Posterior cingulate gyrus (tissue), 11 donors: ENCODE results near the gene DDHD1.
"Not testable (repeated sequence)": the region's sequence is repeated elsewhere in the genome, so short reads cannot be mapped to it uniquely, and the experiment has no call there.

Experiments
- DNase-seq, 10 donors: peaks; one replicate each; pipeline versions ENCODE4 v3.0.0 to v3.0.0-alpha.2; 2020 to 2021; ENCODE audit warnings: mixed read lengths in 3 of 10
- intact Hi-C: fragments of 100-400 bp; cut with DNase I; formaldehyde crosslinking; loops from one replicate; pipeline ENCODE4 v1.15.1; 2023

Gene DDHD1

DNA sequence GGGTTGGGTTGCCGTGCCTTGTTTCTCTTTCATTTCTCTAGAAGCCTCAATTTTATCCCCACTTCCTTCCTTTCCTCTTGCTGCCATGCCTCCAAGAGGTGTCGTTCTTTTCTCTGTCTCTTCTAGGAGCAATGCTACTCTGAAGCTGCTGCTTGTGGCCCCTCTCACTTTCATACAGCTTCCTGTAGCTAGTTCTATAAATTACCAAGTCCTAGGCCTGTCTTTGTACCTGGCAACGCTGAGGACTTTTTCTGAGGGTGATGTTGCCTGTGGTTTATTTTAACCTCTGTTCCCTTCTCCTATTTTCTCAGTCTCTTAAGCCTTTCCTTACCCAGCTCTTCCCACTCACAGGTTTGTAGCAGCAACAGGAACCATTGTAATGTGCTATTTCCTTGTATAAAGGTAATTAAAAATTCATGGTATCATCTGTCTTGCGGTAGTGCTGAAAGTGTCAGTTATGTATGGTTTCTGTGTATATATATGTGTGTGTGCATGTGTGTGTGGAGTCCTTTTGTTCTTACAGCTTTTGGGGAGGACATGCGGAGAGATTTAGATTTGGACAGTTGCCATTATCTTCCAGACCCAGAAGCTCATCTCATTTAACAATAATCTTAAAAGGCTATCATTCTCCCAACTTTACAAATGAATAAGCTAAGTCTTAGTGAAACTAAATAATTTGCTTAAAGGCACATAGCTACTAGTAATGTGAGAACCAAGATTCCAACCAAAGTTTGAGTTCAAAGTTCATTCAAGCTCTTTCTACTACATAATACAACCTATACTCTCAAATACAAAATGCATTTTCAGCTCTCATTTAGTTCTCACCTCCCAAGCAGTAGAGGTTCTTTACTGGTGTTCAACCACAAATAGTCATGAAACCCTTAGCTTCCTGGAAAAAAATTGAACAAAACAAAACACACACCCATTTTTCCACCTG lies 43.8 kb downstream of the DDHD1 start:
- DNase-seq, result no peak
- intact Hi-C loops, result no loop called here

DNA sequence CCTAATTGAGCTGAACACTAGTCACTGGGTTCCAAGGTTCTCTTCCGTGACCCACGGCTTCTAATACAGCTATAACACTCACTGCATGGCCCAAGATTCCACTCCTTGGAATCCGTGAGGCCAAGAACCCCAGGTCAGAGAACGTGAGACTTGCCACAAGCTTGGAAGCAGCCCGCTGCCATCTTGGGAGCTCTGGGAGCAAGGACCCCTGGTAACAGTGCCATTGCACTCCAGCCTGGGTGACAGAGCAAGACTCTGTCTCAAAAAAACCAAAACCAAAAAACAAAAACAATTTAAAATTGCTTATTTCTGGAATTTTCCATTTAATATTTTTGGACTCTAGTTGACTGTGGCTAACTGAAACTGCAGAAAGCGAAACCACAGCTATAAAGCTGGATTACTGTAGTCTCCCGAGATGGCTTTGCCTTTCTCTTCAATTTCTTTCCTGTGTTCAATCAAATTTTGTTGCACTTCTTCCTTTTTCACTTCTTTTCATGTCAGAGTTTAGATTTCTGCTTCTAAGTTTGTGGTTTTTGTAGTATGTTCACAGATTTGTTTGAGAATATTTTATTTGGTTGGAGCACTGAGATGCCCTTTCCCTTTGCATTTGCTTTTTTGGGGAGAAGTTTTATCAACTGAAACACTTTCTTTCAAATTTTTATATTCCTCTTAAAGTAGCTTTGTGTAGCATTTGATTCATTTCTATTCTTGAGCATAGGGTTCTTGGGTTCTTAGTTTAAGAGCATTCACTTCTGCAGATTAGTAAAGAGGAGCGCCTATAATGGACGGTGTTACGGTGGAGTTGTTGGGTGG lies 44.6 kb downstream of the DDHD1 start:
- no peak for DNase-seq
- intact Hi-C loops, result no loop called here

DNA sequence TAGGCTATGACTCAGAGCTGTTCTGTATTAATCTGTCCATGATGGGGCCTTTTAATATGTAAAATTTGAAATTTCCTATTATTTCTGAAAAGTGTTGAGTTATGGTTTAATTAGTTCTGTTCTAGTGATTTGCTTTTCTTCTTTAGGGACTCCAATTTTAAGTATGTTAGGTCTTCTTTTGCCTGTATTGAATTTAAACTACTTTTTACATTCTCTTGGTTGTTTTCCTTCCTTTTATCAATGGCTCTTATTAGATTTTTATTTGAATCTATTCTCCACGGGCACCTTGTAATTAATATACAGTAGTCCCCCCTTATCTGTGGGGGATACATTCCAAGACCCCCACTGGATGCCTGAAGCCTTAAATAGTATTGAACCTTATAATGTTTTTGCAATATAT lies 46.4 kb downstream of the DDHD1 start:
- no peak for DNase-seq
- intact Hi-C loops, result no loop called here

DNA sequence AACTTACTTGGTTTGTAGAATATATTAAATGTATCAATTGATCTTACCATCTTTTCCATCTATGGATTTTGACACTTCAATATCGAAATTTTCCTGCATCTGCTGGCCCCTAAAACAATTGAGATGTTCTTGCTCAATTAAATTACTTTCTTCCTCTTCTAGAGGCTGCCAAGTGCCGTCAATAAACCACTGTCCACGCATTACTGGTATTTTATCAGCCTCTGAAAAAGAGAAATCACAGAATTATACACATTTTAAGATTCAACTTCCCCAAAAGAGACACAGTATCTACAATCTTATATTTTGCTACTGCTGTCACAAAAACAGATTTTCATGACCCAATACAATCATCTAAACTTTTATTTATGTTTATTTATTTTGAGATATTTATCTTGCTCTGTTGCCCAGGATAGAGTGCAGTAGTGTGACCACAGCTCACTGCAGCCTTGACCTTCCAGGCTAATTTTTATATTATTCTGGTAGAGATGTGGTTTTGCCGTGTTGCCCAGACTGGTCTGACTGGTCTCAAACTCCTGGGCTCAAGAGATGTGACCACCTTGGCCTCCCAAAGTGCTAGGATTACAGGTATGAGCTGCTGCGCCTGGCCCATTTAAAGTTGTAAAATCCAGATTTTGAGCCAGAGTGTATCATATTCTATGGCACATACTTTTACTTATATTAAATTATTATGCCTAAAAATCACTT lies 49.3 kb downstream of the DDHD1 start:
- intact Hi-C loops, result no loop called here
- no peak for DNase-seq

DNA sequence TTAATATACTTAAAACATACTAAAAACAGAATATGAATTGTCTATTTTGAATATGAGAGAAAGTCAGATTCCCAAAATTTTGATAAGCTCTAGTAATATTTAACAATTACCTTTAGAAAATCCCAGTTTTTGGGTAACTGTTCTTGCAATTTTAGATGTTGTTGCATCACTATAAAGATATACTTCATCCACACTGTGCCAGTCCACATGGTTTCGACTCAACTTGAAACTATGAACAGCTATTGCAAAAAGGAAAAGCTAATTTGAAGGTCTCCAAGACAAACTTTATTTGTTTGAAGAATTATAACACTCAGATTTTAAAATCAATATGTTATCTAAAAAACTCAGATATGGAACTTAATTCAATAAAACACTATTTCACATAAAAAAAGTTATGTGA lies 59.9 kb downstream of the DDHD1 start:
- intact Hi-C loops, result no loop called here
- no peak for DNase-seq

DNA sequence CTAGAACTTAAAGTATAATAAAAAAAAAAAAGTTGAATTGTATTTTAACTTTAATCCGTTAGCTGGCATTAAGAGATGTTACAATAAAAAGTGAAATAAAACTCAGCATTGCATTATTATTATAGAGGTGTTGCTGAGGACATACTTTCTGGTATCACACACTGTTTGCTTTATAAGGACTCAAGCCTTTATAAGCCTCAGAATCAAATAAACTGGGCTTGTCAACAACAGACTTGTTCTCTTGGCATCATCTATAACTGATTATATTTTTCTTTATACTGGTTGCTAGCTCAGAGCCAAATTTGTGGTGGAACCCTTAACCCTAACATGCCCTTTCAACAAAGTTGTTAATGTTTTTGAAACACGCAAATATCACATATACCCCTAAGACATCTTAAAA lies 62.3 kb downstream of the DDHD1 start:
- intact Hi-C loops, result no loop called here
- no peak for DNase-seq

DNA sequence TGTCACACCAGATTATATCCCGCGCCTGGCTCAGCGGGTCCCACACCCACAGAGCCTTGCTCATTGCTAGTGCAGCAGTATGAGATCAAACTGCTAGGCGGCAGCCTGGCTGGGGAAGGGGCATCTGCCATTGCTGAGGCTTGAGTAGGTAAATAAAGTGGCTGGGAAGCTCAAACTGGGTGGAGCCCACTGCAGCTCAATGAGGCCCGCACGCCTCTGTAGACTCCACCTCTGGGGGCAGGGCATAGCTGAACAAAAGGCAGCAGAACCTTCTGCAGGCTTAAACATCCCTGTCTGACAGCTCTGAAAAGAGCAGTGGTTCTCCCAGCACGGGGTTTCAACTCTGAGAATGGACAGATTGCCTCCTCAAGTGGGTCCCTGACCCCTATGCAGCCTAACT lies 68.2 kb downstream of the DDHD1 start:
- intact Hi-C loops, result not testable (repeated sequence)
- DNase-seq, result peak in 1 of 10 donors; percentile 75

DNA sequence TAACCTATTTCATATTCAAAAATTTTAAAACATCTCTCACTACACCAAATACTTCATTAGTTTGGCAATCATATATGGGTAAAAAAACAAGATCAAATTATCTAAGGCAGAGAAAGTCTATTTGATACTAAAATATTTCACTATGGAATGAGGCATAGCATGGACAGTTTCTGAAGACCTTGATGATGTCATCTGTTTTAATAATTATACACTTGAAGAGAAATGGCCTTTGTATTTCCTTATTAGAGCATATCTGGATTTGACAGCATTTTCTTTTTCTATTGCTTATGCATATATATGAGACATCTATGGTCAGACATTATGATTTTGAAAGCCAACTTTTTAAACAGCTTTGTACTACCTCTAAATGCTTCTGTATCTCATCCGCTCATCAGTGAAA lies 88.6 kb downstream of the DDHD1 start:
- intact Hi-C loops, result no loop called here
- no peak for DNase-seq

DNA sequence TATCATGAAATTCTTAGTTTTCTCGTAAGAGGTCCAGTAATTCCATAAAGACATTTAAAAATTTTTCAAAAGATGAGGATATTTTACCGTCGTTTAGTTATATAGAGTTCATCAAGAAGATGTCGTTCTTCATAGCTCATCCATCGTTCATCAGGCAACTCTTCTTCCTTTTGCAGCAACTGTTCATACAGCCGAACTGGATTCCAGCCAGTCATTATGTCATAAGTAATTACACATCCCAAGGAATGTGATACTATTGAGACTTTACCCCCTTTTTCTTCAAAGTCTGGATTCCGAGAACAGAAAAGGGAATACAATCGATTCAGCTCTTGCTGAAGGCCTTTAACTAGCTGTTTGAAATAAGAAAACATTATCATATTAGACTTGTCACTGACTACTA lies 90.3 kb downstream of the DDHD1 start:
- intact Hi-C loops, result no loop called here
- no peak for DNase-seq

DNA sequence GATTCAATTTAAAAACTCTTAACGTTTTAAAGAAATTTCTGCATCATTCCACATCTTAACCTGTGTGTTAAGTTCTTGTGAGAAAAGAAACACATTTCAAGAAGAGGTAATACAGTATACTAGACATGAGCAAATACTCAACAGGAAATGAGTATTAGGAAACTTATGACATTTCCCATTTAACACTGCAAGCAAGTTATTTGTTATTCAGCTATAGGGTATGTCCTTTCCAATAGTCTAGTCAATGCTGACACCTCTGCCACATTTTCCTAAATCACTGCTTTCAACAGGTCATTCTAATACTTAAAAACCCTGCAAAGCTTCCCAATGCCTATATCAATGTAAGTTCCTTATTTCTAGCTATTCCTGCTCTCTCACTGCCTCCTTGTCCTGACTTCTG lies 93.1 kb downstream of the DDHD1 start:
- intact Hi-C loops, result no loop called here
- DNase-seq, result no peak

DNA sequence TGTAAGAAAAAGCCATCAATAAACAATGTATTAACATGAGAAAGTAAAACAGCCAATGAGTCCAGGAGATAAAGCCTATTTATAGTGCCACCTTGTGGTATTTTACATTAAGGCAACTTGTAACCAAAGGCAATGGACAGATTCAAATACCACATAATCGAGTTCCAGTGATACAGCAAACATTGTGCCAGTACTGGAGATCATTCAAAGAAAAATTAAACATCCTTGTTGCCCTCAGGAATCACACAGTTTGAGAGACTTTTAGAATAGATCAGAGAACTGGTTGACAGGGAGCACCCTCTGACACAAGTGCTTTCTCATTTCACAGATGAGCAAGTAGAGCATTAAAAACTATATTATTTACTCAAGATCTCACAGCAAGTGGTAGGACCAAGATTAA lies 98.1 kb downstream of the DDHD1 start:
- intact Hi-C loops, result loop anchor here (1.0 to 10.0 kb wide), 3 partner anchors 102 to 250 kb away; no protein-coding TSS in a partner anchor

DNA sequence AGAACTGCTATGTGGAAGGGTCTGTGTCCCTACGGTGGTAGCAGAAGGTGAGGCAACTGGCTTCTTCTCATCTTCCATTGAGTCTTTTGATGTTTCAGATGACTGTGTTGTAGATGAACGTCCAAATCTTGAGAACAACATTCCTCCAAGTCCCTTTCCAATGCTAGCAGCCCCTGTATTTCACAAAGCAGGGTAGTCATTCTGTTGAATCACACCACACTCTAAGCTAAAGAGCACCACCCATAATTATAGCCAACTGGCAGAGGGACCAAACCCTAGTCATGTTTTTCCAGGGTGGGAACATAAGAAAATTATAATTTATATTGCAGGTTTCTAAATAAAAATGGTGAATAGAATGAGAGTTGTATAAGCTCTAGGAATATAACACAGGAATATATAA lies 98.7 kb downstream of the DDHD1 start:
- no peak for DNase-seq
- intact Hi-C loops, result loop anchor here (2.0 to 10.0 kb wide), 2 partner anchors 102 to 250 kb away; no protein-coding TSS in a partner anchor

More for the DNA sequence above, 98.1 kb downstream of the DDHD1 start:
- no peak for DNase-seq

DNA sequence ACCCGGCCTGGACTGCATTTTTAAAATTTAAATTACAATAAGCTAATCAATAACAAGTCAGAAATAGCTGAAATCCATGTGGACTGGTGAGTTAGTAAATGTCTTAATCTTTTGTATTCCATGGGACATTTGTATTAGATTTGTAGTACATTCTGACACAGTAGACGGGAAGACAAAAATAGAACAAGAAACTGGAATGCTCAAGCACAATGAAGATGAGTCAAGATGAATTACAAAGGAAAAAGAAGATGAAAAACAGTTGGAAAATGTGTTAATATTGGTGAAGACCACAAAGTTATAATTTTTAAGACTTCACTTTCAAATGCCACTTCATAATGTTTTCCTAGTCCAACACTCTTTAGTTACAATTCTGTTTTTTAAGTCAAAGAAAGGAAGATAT lies 104.5 kb downstream of the DDHD1 start:
- intact Hi-C loops, result no loop called here
- no peak for DNase-seq

DNA sequence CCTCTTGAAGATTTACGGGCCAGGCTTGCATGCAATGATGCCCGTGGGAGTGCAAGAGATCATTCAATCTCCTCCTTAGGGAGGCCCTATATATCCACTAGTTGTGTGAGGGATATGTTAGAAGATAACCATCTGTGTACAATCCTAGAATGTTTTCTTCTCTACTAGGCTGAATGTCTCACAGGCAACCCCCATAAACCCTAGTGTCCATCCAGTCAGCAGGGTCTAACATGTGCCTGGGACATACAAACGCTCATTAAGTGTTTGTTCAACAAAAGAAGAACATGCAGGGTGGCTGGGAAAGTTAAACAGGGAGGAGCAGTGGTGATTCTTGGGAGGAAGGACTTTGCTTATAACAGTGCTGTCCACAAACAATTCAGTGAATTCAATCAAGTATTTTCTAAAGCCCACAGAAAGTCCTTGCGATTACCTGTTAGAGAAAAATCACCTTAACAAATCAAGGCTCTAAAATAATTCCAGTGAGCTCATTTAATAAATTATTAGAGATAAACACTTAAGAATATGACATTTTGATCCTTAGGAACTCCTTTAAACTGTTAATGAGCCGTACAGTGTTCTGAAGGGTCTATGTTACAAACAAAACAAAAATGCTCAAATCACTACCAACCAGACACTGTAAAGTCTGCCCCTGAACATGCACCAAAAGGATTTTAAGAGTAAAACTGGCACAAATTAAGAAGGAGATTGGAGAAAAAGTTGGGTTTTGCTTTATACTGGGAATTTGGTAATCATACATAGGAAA lies 105.6 kb downstream of the DDHD1 start:
- DNase-seq, result no peak
- intact Hi-C loops, result no loop called here

DNA sequence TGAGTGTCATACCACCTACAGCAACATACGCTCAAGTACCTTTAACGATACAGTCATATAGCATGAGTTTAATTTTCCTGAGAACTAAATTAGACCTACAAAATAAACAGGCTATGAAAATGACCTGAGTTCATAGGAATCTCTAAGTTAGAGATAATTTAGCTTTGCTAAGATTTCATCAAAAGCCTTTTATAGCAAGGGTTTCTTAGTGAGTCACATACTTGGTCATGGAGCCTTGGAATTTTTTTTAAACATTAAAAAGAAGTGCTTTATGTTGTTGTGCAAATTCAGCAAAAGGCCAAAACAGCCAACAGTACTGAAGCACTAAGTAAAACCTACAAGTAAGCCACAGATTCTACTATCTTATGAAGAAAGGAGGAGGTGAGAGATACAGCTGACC lies 108.6 kb downstream of the DDHD1 start:
- no peak for DNase-seq
- intact Hi-C loops, result no loop called here

DNA sequence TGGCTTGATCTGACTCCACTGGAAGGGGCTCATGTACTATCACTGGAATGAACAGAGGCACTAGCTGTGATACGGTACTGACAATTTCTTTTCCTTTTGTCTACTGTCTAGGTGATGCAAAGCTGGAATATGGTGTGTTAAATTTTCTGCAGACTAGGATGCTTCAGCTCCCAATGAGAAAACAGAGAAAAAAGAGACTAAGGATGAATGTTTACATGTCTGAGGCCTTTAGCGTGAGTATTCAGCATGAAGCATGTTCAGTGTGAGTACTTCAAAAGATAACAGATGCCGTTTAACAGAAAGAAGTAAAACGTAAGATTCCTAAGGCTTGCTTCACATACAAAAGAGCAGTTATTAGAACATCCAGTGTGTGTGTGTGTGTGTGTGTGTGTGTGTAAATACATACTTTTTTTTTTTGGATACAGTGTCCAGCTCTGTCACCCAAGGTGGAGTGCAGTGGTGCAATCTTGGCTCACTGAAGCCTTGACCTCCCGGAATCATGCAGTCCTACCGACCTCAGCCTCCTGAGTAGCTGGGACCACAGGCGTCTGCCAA lies 110.0 kb downstream of the DDHD1 start:
- intact Hi-C loops, result no loop called here
- no peak for DNase-seq

DNA sequence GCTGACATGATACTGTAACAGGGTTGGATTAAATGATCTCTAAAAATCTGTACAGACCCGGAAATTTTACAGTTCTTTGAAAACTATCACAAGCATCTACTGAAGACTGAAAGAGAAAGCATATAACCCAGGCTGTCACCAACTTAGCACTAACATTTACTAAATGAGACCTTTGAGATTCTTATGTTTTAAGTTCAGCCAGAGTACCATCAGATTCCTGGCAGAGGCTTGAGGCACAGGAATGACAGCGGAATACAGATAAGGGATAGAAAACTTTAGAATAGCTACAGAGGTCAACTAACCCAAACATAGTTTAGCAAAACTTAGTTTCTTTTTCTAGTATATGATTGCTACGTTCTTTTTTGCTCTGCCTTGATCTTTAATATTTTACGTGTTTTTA lies 110.6 kb downstream of the DDHD1 start:
- no peak for DNase-seq
- intact Hi-C loops, result no loop called here

DNA sequence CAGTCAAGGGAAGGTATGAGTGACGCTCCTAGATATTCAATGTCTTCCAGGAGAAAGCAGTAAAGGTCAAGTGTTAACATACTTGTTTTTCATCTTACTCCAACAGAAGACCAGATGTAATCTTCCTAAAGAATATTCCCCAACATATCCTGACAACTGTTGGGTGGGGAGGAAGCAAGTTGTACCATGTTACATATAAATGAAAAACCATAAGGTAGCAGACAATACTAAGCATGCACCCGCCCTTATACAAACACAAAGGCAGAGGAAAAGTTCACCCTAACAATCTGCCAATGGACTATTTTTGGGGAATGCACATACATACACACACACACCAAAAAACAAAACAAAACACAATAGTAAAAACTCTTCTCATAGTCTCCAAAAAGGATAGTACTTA lies 112.1 kb downstream of the DDHD1 start:
- intact Hi-C loops, result no loop called here
- no peak for DNase-seq

DNA sequence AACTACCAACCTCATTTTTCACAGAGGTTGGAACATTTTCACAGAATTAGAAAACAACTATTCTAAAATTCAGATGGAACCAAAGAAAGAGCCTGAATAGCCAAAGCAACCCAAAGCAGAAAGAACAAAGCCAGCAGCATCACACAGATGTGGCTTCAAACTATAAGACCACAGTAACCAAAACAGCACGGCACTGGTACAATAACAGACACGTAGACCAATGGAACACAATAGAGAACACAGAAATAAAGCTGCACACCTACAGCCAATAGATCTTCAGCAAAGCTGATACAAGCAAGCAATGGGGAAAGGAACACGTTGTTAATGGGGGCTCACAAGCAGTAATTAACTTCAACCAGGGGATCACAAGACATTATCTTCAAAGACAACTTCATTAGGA lies 114.5 kb downstream of the DDHD1 start:
- DNase-seq, result no peak
- intact Hi-C loops, result no loop called here

DNA sequence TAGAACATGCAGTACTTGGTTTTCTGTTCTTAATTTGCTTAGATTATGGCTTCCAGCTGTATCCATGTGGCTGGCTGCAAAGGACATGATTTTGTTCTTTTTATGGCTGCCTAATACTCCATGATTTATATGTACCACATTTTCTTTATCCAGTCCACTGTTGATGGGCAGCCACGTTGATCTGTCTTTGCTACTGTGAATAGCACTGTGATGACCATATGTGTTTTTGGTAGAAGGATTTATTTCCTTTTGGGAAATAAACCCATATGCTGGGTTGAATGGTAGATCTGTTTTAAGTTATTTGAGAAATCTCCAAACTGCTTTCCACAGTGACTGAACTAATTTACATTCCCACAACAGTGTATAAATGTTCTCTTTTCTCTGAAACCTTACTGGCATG lies 116.1 kb downstream of the DDHD1 start:
- DNase-seq, result no peak
- intact Hi-C loops, result no loop called here
